ENCODE measurements around the gene ABCF2.

ABCF2 gene

GRCh38 chr7:151192002-151192539, 34.9 kb downstream of the ABCF2 start:
- DNase-seq: no peak

GRCh38 chr7:151191544-151191943, 35.5 kb downstream of the ABCF2 start:
- no peak for DNase-seq

- no peak for DNase-seq
These were observed 38.0 kb downstream of the ABCF2 start for GRCh38 chr7:151189038-151189437.

GRCh38 chr7:151188252-151188542, 38.8 kb downstream of the ABCF2 start:
- DNase-seq: no peak

- no peak for DNase-seq
These were observed 39.4 kb downstream of the ABCF2 start for GRCh38 chr7:151187409-151188251.

- DNase-seq: no peak
These were observed 40.2 kb downstream of the ABCF2 start, which contains the start of gene ASB10 for GRCh38 chr7:151186640-151187408. Gene ASB10 (minus strand): TSS chr7:151187250. CDS start chr7:151187130, 120 bp downstream.

- no peak for DNase-seq
These were observed 41.0 kb downstream of the ABCF2 start for GRCh38 chr7:151185762-151186639.

- no peak for DNase-seq
These were observed 46.0 kb downstream of the ABCF2 start for GRCh38 chr7:151181011-151181431.

- no peak for DNase-seq
These were observed 47.1 kb downstream of the ABCF2 start for GRCh38 chr7:151179946-151180345.

GRCh38 chr7:151179287-151179860, 47.6 kb downstream of the ABCF2 start:
- no peak for DNase-seq

- DNase-seq: no peak
These were observed 48.2 kb downstream of the ABCF2 start for GRCh38 chr7:151178831-151179230.

- no peak for DNase-seq
These were observed 48.8 kb downstream of the ABCF2 start for GRCh38 chr7:151178236-151178635.

GRCh38 chr7:151177310-151177709, 49.7 kb downstream of the ABCF2 start:
- no peak for DNase-seq

- no peak for DNase-seq
These were observed 50.6 kb downstream of the ABCF2 start for GRCh38 chr7:151176401-151176800.

- no peak for DNase-seq
These were observed 51.2 kb downstream of the ABCF2 start for GRCh38 chr7:151175793-151176311.

GRCh38 chr7:151175047-151175792, 51.8 kb downstream of the ABCF2 start:
- DNase-seq: no peak

GRCh38 chr7:151174246-151175046, 52.6 kb downstream of the ABCF2 start:
- peak in 1 of 5 donors; percentile 10 for DNase-seq

GRCh38 chr7:151173386-151174245, 53.4 kb downstream of the ABCF2 start:
- no peak for DNase-seq

All from T-helper 1 cell (primary cell).